Activated gamma-delta T cell treated with Interleukin-2 at 50 U/mL for 16 hours (primary cell): ENCODE results near the gene FAM180B.
"Not testable (repeated sequence)": the region's sequence is repeated elsewhere in the genome, so short reads cannot be mapped to it uniquely, and the experiment has no call there.

Source experiments
- DNase-seq: peaks from one replicate; pipeline ENCODE4 v3.0.0-alpha.2; 2020

The FAM180B gene

DNA sequence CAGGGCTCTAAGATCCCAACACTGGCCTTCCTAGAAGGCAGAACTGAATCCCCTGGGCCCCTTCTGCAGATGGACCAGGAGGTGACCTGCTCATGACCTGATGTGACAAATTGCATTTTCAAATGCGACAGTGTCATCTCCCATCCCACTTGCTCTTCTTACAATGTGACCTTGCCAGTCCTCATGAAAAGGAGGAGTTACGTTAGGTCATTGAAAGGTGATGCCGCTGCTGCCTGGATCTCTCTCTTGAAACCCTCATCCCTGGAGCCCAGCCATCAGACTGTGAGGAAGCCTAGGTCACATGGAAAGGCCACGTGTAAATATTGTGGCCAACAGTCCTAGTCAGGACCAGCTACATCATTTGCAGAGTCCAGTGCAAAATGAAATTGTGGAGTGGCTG is 13.4 kb downstream of the FAM180B start:
- no peak for DNase-seq

DNA sequence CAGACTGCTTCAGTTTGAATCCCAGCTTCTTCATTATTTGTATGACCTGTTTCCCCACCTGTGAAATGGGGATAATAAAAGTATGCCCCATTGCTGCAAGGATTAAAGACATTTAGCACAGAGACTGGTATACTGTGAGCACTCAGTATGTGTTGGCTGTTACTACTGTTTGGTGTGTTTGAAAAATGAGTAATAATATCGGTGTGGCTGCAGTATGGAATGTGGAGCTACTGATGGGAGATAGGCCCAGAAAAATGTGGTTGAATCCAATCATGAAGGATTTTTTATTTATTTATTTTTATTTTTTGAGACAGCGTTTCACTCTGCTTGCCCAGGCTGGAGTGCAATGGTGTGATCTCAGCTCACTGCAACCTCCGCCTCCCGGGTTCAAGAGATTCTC is 16.8 kb downstream of the FAM180B start:
- DNase-seq: no peak

DNA sequence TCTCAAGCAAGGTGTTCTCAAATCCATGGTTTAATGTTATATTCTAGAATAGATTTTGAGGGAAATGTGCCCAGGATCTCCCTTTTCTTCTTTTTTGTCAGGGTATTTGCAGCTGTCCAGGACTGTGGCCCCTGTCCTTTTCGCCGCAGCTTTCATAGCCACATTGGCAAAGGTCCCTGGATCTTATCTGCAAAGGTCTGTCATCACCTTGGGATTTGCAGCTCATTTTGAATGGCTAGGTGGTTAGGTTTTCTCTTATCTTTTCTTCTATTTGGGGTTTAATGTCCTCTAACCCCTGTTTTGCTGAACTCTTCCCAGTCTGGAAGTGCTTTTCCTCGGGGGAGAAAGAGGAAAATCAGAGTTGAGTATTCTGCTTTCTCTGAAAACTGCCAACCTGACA is 19.4 kb downstream of the FAM180B start:
- DNase-seq: no peak

DNA sequence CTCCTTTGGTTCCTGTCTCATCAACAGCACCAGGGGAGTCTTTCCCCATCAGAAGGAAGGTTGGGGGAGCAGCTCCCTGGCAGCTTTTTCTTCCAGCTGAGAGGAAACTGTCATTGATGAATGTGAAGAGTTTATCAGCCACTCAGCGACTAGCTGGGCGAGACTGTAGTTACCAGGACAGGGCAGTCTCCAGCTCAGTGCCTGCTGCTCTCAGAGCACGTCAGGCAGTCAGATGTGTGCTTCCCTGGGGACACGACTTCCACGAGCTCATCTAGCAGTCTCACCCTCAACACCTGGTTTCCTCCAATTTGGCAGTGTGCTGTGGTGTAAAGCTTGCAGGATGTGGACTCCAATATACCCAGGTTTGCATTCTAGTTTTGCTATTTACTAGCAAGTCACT is 20.3 kb downstream of the FAM180B start:
- DNase-seq: no peak

DNA sequence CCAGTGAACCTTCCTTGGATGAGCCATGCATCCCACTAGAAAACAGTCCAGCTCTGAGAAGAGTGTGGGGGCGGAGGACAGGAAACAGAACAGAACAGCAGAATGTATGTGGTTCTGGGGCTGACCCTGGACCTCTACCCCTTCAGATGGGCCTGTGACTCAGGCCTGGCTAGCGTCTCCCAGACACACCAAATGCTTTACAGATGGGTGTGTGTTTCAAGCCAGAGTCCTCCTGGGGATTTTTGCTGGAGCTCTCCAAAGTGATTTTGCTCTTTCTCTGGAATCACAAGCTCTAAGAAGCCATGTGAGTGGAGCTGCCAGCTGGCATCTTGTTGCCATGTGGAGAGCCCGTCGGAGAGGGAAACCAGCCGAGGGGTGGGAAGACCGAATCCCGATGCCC is 20.9 kb downstream of the FAM180B start:
- no peak for DNase-seq

DNA sequence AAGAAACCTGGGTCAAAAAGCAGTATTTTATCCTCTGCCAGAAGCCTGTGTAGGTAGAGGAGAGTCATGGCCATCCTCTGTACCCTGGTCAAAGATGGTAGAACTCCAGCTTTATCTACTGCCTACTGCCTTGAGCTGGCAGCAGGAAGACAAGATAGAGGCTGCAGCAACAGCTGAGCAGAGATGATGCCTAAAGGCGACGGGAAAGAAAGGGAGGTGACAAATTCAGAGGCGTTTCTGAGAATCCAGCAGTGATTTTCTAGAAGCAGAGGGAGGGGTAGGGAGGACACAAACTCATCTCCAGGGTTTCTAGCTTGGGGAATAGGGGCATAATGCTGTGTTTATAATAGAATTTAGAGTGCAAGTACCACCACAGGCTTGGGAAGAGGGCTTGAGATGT is 23.2 kb downstream of the FAM180B start:
- no peak for DNase-seq

DNA sequence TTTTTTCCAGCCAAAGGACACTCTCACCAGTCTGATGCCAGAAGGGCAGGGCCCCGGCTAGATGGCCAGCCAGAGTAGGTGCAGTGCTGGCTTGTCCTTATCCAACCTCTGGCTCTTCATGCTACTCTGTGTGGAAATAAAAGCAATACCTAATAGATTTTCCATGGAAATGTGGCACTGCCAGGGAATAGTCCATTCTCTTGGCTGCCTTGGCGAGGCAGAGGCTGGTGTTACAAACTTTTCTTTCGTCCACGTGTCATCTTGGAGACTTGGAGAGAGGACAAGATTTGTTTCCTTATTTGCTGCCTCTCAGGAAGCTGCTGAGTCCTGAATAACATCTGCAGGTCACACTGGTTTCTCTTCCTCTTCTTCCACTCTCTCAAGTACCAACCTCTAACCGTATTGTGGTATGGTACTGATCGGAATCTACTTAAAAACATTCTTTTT is 24.9 kb downstream of the FAM180B start:
- no peak for DNase-seq

DNA sequence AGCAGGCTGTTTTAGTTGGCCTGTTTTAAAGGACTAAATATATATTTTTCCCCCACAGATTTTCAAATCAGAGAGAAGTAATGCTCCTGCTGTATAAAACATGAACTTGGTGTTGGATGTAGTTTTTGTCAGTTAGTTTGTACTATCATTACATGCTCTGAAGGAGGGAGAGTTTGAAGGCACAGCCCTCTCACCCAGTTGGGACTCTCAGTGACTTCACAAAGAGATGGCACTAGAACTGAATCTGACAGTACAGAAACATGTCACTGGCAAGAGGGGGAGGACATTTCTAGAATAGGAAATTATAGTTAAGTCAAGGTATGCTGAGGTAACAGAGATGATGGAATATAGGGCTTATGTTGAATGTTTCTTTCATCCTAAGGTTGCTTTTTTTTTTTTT is 28.8 kb downstream of the FAM180B start:
- DNase-seq: no peak

DNA sequence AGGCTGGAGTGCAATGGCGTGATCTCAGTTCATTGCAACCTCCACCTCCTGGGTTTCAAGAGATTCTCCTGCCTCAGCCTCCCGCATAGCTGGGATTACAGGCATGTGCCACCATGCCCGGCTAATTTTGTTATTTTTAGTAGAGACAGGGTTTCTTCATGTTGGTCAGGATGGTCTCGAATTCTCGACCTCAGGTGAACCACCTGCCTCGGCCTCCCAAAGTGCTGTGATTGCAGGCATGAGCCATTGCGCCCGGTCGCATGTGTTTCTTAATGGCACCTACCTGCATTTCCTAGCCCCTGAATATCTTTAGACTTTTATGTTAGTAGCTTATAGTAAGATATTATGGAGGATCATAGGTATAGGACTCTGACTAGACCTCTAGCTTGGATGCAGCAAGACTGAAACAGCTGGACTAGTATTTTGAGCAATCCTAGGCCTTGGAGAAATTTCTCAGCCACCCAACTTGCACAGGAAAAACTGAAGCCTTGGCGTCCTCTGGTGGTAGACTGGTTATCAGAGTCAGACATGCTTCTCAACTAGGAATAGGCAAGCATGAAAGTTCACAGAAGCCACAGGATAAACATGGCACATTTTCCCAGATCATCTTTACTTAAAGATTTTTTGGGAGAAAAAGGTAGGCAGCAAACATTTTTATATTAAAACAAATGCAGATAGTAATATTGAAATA is 30.4 kb downstream of the FAM180B start:
- no peak for DNase-seq

DNA sequence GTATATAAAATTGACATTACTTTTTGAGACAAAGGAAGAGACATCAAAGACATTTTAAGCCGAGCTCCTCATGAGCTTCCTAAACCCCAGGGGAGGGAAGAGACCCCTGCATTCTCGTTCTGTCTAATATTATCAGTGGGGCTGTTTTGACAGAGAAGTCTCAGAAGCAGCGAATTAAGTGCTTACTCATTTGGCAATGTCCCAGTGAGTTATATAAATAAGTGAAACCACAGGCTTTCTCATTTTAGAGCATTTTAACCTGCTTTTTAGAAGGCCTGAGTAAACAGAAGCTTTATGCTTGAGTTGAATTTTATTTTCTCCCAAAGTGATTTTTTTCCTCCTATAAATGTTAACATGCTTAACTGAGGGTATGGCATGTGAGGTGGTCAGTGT is 30.9 kb downstream of the FAM180B start:
- no peak for DNase-seq

DNA sequence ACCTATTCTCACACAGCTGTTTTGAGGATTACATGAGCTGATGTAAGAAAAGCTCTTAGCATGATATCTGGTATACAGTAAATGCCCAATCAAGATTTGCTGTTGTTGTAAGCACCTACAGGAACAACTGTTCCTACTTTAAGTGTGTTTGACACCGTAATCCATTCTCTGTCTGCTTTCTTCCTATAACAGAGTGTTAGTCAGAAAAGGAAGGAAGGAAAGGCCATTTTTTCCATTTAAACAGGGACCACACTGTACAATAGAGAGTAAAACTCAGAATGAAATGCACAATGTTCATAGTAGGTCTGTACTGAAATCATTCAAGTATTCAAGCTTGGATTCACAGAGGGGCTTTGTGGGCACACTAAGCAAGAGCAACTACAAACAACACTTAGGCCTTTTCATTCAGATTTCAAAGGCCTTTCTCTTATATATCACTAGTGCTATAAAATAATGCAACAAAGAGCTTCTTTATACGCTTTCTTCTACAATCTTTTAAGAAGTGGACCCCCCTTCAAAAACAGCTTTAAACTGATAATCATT is 34.4 kb downstream of the FAM180B start:
- no peak for DNase-seq

DNA sequence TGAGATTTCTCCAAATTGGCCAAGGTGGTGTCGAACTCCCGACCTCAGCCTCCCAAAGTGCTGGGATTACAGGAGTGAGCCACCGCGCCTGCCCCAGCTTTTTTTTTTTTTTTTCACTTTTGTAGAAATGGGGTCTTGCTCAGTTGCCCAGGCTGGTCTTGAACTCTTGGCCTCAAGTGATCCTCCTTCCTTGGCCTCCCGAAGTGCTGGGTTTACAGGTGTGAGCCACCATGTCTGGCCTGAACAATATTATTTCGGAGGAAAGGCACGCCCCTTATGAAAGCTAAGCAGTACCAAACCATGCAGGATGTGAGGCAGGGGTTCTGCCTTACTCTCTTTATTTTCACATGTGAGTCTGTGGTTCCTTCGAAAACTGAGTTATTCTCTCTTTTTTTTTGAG is 39.8 kb downstream of the FAM180B start:
- no peak for DNase-seq

DNA sequence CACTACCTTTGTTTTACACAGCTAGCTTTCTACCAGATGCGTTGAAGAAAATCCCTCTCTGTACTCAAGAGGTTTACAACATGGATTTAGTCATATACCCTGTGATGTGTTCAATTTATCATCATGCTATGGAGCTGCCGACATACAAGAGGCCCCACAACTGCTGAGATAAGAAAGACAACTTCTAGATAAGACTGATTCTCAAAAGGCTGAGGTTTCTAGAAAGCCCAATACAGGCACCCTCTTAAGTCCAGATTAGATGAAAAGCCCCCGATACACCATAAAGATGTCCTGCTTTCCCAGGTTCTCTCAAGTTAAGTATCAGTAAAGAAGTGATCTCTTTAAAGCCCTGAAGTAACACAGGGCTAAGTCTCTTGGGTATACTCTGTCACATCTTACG is 41.5 kb downstream of the FAM180B start:
- DNase-seq: no peak

DNA sequence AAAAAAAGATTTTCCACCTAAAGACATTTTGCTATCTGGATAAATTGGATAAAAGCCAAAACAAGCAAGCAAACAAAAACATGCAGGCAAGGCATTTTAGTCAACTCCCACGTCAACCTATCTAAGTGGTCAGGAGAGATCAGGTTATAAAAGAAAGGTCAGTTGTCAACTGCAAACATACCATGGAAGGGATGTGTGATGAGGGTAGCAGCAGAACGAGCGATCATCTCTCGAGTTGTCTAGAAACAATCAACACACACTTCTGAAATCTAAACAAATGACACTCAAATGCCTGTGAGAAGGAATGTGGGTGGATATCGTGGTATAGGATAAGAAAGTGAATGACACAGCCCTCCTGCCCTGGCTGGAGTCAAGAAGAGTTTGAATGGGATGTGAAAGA is 45.0 kb downstream of the FAM180B start:
- DNase-seq: no peak

DNA sequence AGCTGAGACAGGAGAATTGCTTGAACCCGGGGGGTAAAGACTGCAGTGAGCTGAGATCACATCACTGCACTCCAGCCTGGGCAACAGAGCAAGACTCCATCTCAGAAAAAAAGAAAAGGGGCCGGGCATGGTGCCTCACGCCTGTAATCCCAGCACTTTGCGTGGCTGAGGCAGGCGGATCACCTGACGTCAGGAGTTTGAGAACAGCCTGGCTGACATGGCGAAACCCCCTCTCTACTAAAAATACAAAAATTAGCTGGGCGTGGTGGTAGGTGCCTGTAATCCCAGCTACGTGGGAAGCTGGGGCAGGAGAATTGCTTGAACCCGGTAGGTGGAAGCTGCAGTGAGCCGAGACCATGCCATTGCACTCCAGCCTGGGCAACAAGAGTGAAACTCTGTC is 49.9 kb downstream of the FAM180B start:
- not testable (repeated sequence) for DNase-seq
